ENCODE measurements around the gene ASB7.
A peak's percentile ranks its signal among the peaks of the same experiment; 100 is the strongest.

ASB7 gene

DNA sequence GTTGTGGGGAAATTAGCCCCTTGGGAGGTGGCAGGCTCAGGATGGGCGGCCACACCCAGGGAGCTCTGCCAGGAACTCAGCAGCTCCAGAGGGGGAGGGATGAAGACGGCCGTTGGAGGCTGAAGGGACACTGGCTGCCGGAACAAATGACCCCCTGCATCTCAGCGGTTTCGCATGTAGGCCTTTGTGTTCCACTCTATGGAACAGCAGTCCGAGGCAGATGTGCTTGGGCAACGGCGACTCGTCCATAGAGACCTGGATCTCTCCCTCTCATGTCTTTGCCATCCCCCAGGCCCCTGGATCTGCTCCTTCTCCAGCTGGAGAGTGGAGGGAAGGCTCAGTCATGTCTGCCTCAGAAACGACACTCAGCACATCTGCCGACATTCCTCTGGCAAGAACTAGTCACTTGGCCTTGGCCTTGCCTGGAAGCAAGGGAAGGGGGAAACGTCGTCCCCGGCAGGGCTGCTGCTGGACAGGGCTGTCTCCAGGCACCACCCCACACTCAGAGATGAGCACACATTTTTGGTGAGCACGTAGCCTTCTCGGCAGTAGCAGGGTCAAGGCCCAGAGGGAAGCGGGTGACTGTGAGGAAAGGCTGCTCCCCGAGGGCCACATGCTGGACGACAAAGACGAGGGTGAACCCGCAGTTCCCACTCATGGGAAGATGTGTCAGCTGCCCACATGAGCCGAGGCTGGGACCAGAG lies 83.8 kb downstream of the ASB7 start:
- H3K4me3 ChIP-seq (replicated peaks in 1 of 2; ENCODE audit: low read depth in 2 of 2, low read length in 2 of 2) = no peak overlapping the region
- TF ChIP-seq, protein P1, sequence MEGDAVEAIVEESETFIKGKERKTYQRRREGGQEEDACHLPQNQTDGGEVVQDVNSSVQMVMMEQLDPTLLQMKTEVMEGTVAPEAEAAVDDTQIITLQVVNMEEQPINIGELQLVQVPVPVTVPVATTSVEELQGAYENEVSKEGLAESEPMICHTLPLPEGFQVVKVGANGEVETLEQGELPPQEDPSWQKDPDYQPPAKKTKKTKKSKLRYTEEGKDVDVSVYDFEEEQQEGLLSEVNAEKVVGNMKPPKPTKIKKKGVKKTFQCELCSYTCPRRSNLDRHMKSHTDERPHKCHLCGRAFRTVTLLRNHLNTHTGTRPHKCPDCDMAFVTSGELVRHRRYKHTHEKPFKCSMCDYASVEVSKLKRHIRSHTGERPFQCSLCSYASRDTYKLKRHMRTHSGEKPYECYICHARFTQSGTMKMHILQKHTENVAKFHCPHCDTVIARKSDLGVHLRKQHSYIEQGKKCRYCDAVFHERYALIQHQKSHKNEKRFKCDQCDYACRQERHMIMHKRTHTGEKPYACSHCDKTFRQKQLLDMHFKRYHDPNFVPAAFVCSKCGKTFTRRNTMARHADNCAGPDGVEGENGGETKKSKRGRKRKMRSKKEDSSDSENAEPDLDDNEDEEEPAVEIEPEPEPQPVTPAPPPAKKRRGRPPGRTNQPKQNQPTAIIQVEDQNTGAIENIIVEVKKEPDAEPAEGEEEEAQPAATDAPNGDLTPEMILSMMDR (IDR thresholded peaks at IDR 0.05; ENCODE audit: low read depth, low read length) = no peak
- peak; percentile 43 to 52 for DNase-seq (ENCODE audit: low read depth in 2 of 2)

DNA sequence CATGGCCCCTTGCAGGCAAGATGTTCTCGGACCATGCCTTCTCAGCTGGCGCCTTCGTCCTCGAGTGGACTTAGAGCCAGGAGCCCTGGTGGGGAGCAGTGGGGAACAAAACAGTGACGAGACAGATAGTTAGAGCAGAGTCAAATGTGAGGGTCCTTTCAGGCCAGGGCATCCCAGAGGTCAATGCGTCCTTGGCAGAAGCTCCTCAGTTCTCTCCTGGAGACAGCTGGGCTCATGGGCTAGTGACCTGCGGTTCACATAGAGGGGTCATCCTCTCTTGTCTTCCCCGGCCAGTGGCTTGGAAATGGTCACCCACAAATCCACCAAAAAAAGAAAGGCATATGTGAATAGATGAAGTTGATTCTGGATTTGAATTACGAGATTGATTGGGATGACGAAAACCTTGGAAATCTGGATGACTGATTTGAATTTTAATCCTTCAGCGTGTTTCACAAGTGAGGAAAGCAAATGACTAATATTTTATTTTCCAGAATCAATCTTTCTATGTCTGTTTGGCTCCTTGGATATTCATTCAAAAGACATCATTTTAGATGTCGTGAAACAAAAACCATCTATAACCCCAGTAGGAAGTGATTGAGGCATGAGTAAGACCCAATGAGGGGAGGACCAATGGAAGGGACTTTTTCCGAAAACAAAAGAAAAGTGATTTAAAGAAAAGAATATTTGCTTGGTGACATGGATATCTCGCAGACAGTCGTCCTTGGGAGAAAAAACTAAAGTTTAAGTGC lies 84.5 kb downstream of the ASB7 start:
- TF ChIP-seq, protein P1 (IDR thresholded peaks at IDR 0.05; ENCODE audit: low read depth, low read length) = no peak
- peak overlapping the region in 1 of 2 donors; percentile 16 for H3K4me3 ChIP-seq (replicated peaks in 1 of 2; ENCODE audit: low read depth in 2 of 2, low read length in 2 of 2)
- DNase-seq (ENCODE audit: low read depth in 2 of 2) = peak; percentile 37 to 93

DNA sequence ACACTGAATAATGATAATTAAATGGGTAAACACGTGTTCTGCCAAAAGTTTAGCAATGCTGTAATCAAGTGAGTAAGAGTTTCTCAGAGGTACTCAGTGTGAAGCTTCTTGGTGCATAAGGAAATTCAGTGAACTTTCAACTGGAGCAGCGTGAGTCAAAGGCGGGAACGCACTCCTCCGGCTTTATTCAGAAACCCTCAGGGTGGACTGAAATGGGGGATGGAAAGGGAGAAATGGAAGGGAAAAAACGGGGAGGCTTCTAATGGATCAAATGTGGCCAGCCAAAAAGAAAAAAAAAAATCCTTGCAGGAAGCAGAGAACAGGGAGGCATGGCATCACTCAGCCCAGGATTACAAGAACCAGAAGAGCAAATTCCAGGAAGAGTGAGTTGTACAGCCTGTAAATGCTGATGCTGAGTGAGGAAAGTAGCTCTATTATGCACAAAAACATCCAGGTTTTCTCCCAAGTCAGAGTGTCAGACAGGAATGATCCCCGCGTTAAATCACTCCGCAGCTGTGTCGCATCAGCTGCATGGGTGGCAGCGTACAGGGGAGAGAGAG lies 85.3 kb downstream of the ASB7 start:
- H3K4me3 ChIP-seq (replicated peaks in 1 of 2; ENCODE audit: low read depth in 2 of 2, low read length in 2 of 2) = peak overlapping the region; percentile 3 to 16
- TF ChIP-seq, protein P1 (IDR thresholded peaks at IDR 0.05; ENCODE audit: low read depth, low read length) = no peak
- DNase-seq (ENCODE audit: low read depth in 2 of 2) = peak; percentile 88 to 94

DNA sequence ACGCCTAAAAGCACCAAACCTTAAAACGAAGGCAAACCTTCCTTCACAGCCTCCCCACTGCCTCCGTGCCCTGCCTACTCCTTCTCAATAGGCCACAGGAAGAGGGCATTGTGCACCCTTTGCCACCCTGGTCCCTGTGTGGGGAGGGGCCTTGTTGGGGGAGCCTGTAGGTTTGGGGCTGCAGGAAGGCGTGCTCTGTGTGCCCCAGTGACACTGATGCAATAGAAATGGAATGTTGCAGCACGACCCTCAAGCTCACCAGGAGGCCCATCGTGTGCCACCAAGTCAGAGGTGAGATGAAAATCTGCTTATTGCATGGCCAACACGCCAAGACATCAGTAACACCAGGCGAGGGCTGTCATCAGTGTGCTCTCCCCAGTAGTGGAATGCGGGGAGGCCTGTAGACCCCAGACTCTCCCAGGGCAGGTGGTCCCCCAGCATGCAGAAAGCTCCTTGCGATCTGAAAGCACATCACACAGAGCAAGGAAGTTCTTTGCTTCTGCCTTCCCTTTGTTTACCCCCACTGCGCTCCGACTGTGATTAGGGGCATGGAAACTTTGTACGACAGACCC lies 86.2 kb downstream of the ASB7 start:
- H3K4me3 ChIP-seq (replicated peaks in 1 of 2; ENCODE audit: low read depth in 2 of 2, low read length in 2 of 2) = no peak overlapping the region
- TF ChIP-seq, protein P1 (IDR thresholded peaks at IDR 0.05; ENCODE audit: low read depth, low read length) = no peak
- no peak for DNase-seq (ENCODE audit: low read depth in 2 of 2)

DNA sequence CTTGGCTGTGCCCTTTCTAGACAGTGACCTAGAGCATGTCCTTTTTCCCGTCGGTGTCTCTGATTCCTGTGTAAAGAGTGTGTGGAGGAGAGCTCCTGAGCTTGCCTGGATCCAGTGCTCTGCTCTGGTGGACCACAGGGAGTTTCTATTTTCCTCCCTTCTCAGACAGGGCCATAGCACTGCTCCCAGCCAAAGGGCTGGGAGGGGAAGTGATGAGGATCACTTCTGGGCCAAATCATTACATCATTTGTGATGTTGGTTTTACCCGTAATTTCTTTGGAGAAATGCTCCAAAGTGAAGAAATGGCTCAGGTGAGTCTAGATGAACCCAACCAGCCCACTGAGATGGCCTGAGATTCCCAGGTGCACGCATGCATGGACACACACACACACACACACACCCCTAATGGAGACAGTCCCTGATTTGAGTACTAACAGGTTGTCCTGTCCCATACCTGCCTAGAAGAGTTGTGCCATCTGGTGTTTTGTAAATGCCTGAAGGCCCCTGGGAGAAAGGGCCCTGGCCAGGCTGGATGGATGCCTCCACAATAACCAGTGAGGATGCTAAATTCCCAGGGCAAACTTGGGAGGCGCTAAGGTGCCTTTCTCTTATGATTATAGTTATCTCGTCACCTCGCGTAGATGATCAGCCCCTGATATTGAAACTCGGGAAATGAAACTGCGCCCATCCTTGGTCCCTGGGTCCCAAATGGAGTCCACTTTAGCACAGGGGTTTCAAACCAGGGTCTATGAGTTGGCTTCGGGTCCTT lies 86.9 kb downstream of the ASB7 start:
- TF ChIP-seq, protein P1 (IDR thresholded peaks at IDR 0.05; ENCODE audit: low read depth, low read length) = no peak
- no peak for DNase-seq (ENCODE audit: low read depth in 2 of 2)
- no peak overlapping the region for H3K4me3 ChIP-seq (replicated peaks in 1 of 2; ENCODE audit: low read depth in 2 of 2, low read length in 2 of 2)

Data from cardiac fibroblast (primary cell).